H1 (cell line): ENCODE data around the gene ISM1. TPM values are rescaled to one million over a fixed set of nuclear protein-coding genes. Genes with fewer than 3 reads are reported as not detected.
A peak's percentile ranks its signal among the peaks of the same experiment; 100 is the strongest.

ENCODE experiments used
- CTCF ChIA-PET: fragments of 300-600 bp; sonication (Branson Sonifier 250); formaldehyde crosslinking; loops from one replicate; lab custom pipeline; 2021; ENCODE audit not compliant: partially characterized antibody; lab: Charles Lee
- POLR2A ChIA-PET: fragments of 300-600 bp; sonication (Branson Sonifier 250); formaldehyde crosslinking; loops from one replicate; lab custom pipeline; 2021; ENCODE audit warnings: inconsistent platforms; ENCODE audit not compliant: partially characterized antibody; lab: Charles Lee
- DNase-seq, 2 experiments: peaks; one replicate each; pipeline versions ENCODE4 v3.0.0 to v3.0.0-alpha.2; 2010 to 2022; ENCODE audit warnings: low spot score in 2 of 2, low read depth in 1 of 2, mixed read lengths in 1 of 2
- FAIRE-seq: peaks from 2 replicates; lab custom pipeline; 2011; peaks lifted over from hg19 to GRCh38; lab: Jason Lieb, UNC
- H2AFZ ChIP-seq: 2 replicates; pipeline ENCODE4 v1.8.1; 2012; ENCODE audit warnings: low read length, inconsistent platforms
- H2AK5ac ChIP-seq: 2 replicates; pipeline ENCODE4 v1.6.1; 2013; ENCODE audit warnings: low read depth, low read length
- H2BK120ac ChIP-seq: replicated peaks from 2 replicates; pipeline ENCODE3; 2013; ENCODE audit warnings: low read depth, low read length, inconsistent platforms
- H2BK12ac ChIP-seq: 2 replicates; pipeline ENCODE4 v1.6.1; 2013; ENCODE audit warnings: low read depth, low read length
- H2BK15ac ChIP-seq: 2 replicates; pipeline ENCODE4 v1.6.1; 2013; ENCODE audit warnings: low read length
- H2BK20ac ChIP-seq: 2 replicates; pipeline ENCODE4 v1.6.1; 2013; ENCODE audit warnings: low read length
- H2BK5ac ChIP-seq: 2 replicates; pipeline ENCODE4 v1.6.1; 2013; ENCODE audit warnings: low read depth, low read length
- H3K14ac ChIP-seq: 2 replicates; pipeline ENCODE4 v1.6.1; 2013; ENCODE audit warnings: inconsistent platforms; ENCODE audit not compliant: insufficient read length
- H3K18ac ChIP-seq: 2 replicates; pipeline ENCODE4 v1.6.1; 2013; ENCODE audit warnings: low read length; ENCODE audit errors: extremely low read depth
- H3K23ac ChIP-seq: 2 replicates; pipeline ENCODE4 v1.6.1; 2013; ENCODE audit warnings: inconsistent platforms; ENCODE audit not compliant: insufficient read length
- H3K23me2 ChIP-seq: 2 replicates; pipeline ENCODE4 v1.6.1; 2013; ENCODE audit warnings: low read depth, low read length
- H3K27ac ChIP-seq: 2 replicates; pipeline ENCODE4 v1.6.1; 2011; ENCODE audit warnings: low read depth, low read length, inconsistent platforms
- H3K27me3 ChIP-seq, 4 experiments: replicated peaks in 1 of 4; 1 replicate in 1 of 4; 2 replicates in 3 of 4; pipeline versions ENCODE4 v1.6.1 to v1.8.1; 2011 to 2013; ENCODE audit warnings: low read length in 3 of 4, mild to moderate bottlenecking in 3 of 4, inconsistent platforms in 2 of 4, mixed read lengths in 2 of 4, moderate library complexity in 1 of 4; ENCODE audit not compliant: control insufficient read depth in 3 of 4, insufficient read depth in 3 of 4; ENCODE audit errors: extremely low read depth in 1 of 4
- H3K36me3 ChIP-seq, 4 experiments: 2 replicates each; pipeline versions ENCODE4 v1.6.1 to v1.8.1; 2011 to 2013; ENCODE audit warnings: mild to moderate bottlenecking in 4 of 4, low read length in 3 of 4, moderate library complexity in 2 of 4, control low read depth in 1 of 4, inconsistent platforms in 1 of 4; ENCODE audit not compliant: insufficient read depth in 4 of 4, control insufficient read depth in 2 of 4
- H3K4ac ChIP-seq: replicated peaks from 2 replicates; pipeline ENCODE3; 2013; ENCODE audit warnings: low read length, low read depth, mixed read lengths, inconsistent platforms; ENCODE audit not compliant: insufficient read length
- H3K4me1 ChIP-seq, 4 experiments: replicated peaks in 1 of 4; 1 replicate in 1 of 4; 2 replicates in 3 of 4; pipeline versions ENCODE4 v1.6.1 to v1.8.1; 2011 to 2013; ENCODE audit warnings: low read length in 3 of 4, inconsistent platforms in 2 of 4, mixed read lengths in 1 of 4; ENCODE audit not compliant: insufficient read depth in 4 of 4, control insufficient read depth in 3 of 4
- H3K4me2 ChIP-seq, 2 experiments: 2 replicates each; pipeline versions ENCODE4 v1.6.1 to v1.8.1; 2011 to 2013; ENCODE audit warnings: low read depth in 2 of 2, low read length in 2 of 2, control low read depth in 1 of 2, inconsistent platforms in 1 of 2, mild to moderate bottlenecking in 1 of 2; ENCODE audit not compliant: insufficient read depth in 1 of 2
- H3K4me3 ChIP-seq, 4 experiments: fragments of 200-600, 300-600 bp in 1 of 4; sonication (generic), shearing (Covaris generic), sonication (Bioruptor Twin) in 1 of 4; 2 replicates each; pipeline versions ENCODE4 v1.5.1 to v1.8.1; 2011 to 2016; ENCODE audit warnings: low read length in 4 of 4, low read depth in 3 of 4, control low read depth in 2 of 4, inconsistent platforms in 2 of 4, mild to moderate bottlenecking in 2 of 4, mixed read lengths in 1 of 4, moderate library complexity in 1 of 4; ENCODE audit not compliant: insufficient read depth in 2 of 4; ENCODE audit errors: extremely low read depth in 1 of 4
- H3K56ac ChIP-seq: replicated peaks from 2 replicates; pipeline ENCODE3; 2013; ENCODE audit warnings: low read depth, mild to moderate bottlenecking, mixed read lengths, low read length, inconsistent platforms; ENCODE audit not compliant: insufficient read length
- H3K79me1 ChIP-seq: 2 replicates; pipeline ENCODE4 v1.6.1; 2013; ENCODE audit warnings: low read depth, low read length, control low read depth
- H3K79me2 ChIP-seq, 2 experiments: 2 replicates each; pipeline versions ENCODE4 v1.6.1 to v1.8.1; 2012 to 2013; ENCODE audit warnings: low read length in 2 of 2, mild to moderate bottlenecking in 2 of 2, inconsistent platforms in 1 of 2; ENCODE audit not compliant: insufficient read depth in 2 of 2, control insufficient read depth in 1 of 2
- H3K9ac ChIP-seq, 4 experiments: replicated peaks in 1 of 4; 1 replicate in 1 of 4; 2 replicates in 3 of 4; pipeline versions ENCODE4 v1.6.1 to v1.8.1; 2011 to 2013; ENCODE audit warnings: low read depth in 3 of 4, low read length in 3 of 4, control low read depth in 2 of 4, mild to moderate bottlenecking in 2 of 4, moderate library complexity in 2 of 4, inconsistent platforms in 1 of 4; ENCODE audit errors: extremely low read depth in 1 of 4
- H3K9me3 ChIP-seq, 2 experiments: 2 replicates each; pipeline versions ENCODE4 v1.6.1 to v1.8.1; 2012 to 2013; ENCODE audit warnings: mild to moderate bottlenecking in 2 of 2, moderate library complexity in 2 of 2, control low read depth in 1 of 2, inconsistent platforms in 1 of 2, low read depth in 1 of 2, low read length in 1 of 2, mixed read lengths in 1 of 2; ENCODE audit not compliant: insufficient read depth in 2 of 2
- H4K20me1 ChIP-seq, 2 experiments: replicated peaks in 1 of 2; 2 replicates each; pipeline versions ENCODE3 to v1.8.1; 2011 to 2013; ENCODE audit warnings: inconsistent platforms in 2 of 2, low read length in 2 of 2, mild to moderate bottlenecking in 1 of 2; ENCODE audit not compliant: insufficient read depth in 2 of 2, control insufficient read depth in 1 of 2
- H4K5ac ChIP-seq: 2 replicates; pipeline ENCODE4 v1.6.1; 2013; ENCODE audit warnings: low read length, low read depth, mixed read lengths, inconsistent platforms; ENCODE audit not compliant: insufficient read length
- H4K8ac ChIP-seq: 2 replicates; pipeline ENCODE4 v1.8.0; 2013; ENCODE audit warnings: mild to moderate bottlenecking, moderate library complexity, low read length, inconsistent platforms; ENCODE audit not compliant: insufficient read depth; ENCODE audit errors: extremely low read depth
- H4K91ac ChIP-seq: replicated peaks from 2 replicates; pipeline ENCODE3; 2013; ENCODE audit warnings: low read length, mixed read lengths, inconsistent platforms; ENCODE audit not compliant: insufficient read length
- POU5F1 ChIP-seq: IDR thresholded peaks from 2 replicates; pipeline ENCODE4 v1.6.1; 2011; ENCODE audit warnings: low read depth, mild to moderate bottlenecking, low read length, moderate library complexity
- SUZ12 ChIP-seq: fragments of 200-600 bp; sonication (generic); IDR thresholded peaks from 2 replicates; pipeline ENCODE4 v1.6.1; 2012; ENCODE audit warnings: mild to moderate bottlenecking, inconsistent platforms, low read length, moderate library complexity, mixed read lengths
- WGBS, 2 experiments: shearing (Covaris generic) in 1 of 2; methylation state at CpG; one replicate each; pipeline versions ENCODE4 v1.1.6 to v1.1.7; 2013 to 2015; ENCODE audit warnings: low lambda C conversion rate in 2 of 2, mixed read lengths in 2 of 2, inconsistent platforms in 1 of 2, low coverage in 1 of 2, missing lambda C conversion rate in 1 of 2; ENCODE audit not compliant: insufficient replicate concordance in 2 of 2, insufficient coverage in 1 of 2, insufficient read length in 1 of 2; ENCODE audit errors: extremely low coverage in 1 of 2, missing lambda C conversion rate in 1 of 2; 5-methylcytosine and 5-hydroxymethylcytosine counted together
- polyA plus RNA-seq, 7 experiments: library from polyadenylated mRNA; depleted of rRNA in 3 of 7; stranded (reverse) in 5 of 7; unstranded in 2 of 7; fragments of >200 nt in 5 of 7; fragments of 200-250 nt in 2 of 7; gene quantifications; 1 replicate in 5 of 7; 2 replicates in 1 of 7; 4 replicates in 1 of 7; pipeline versions ENCODE4 v1.2.1 to v1.2.3, GENCODE V29; 2011 to 2013; ENCODE audit warnings: missing spikeins in 2 of 7, mixed read lengths in 2 of 7
- total RNA-seq: library from RNA; stranded (reverse); fragmentation: NEBNext Ultra II Directional; extraction: Animal tissue kit (Norgen Biotek cat#: 25700); gene quantifications from 2 replicates; pipeline ENCODE4 v1.2.1, GENCODE V29; 2021

Gene ISM1
- total and polyA plus RNA-seq, 2 of the 8 experiments (the other 6 are each of a cell fraction or from before 2014, with no cell fraction given), result 0.62 to 0.97 TPM

DNA sequence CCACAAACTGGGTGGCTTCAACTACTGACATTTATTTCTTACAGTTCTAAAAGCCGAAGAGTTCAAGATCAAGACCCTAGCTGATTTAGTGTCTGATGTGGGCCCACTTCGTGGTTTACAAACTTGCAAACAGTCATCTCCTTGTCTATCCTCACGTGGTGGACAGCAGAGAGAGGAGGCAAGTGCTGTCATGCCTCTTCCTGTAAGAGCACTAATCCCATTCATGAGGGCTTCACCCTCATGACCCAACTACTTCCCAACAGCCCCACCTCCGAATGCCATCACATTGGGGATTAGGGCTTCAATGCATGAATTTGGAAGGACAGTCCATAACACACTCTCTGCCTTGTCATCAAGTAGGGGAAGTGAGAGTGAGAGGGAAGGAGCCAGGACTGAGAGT is 15.6 kb upstream of the ISM1 start:
- H2BK5ac ChIP-seq, result no peak overlapping the region
- H2BK20ac ChIP-seq, result no peak overlapping the region
- H4K20me1 ChIP-seq, result no peaks in the 10 kb centered on the region
- H3K18ac ChIP-seq, result no peak overlapping the region
- no peak overlapping the region for H3K27ac ChIP-seq
- no peak overlapping the region for H4K91ac ChIP-seq
- H3K23me2 ChIP-seq, result peaks cover 4% of the 10 kb centered on the region
- H3K36me3 ChIP-seq, result no peaks in the 10 kb centered on the region
- no peak overlapping the region for H3K56ac ChIP-seq
- no peak overlapping the region for H3K4ac ChIP-seq
- no peak overlapping the region for H3K9ac ChIP-seq
- no peaks in the 10 kb centered on the region for H3K9me3 ChIP-seq
- H3K4me1 ChIP-seq, result peaks cover 0 to 7% (median 0%) of the 10 kb centered on the region in 4 experiments; a peak in 2 of 7 replicates
- no peak overlapping the region for H2AFZ ChIP-seq
- no peak overlapping the region for H2BK15ac ChIP-seq
- H3K14ac ChIP-seq, result no peak overlapping the region
- H4K8ac ChIP-seq, result no peak overlapping the region
- H4K5ac ChIP-seq, result no peak overlapping the region
- no peak overlapping the region for H2BK120ac ChIP-seq
- H3K4me3 ChIP-seq, result no peak overlapping the region
- no peak overlapping the region for H3K23ac ChIP-seq
- POLR2A ChIA-PET, result no interaction called here
- no peaks in the 10 kb centered on the region for H3K27me3 ChIP-seq
- 0 out of 2 replicates have a peak overlapping the region, but pooled peaks have one; percentile 5 for H2BK12ac ChIP-seq
- H2AK5ac ChIP-seq, result no peak overlapping the region
- H3K79me1 ChIP-seq, result no peaks in the 10 kb centered on the region
- 87% methylated on average over 4 of the region's 4 CpGs; no CpG with 5 or more reads in 1 of the 2 experiments for WGBS, 2 experiments
- FAIRE-seq (no peak), DNase-seq (no peak)
- H3K4me2 ChIP-seq, result no peak overlapping the region
- CTCF ChIA-PET, result interaction anchor here (0.9 to 2.0 kb wide), 3 partner anchors 11 to 341 kb away, joined by 3 to 6 read pairs (median 3); no protein-coding TSS in a partner anchor
- H3K79me2 ChIP-seq, result no peaks in the 10 kb centered on the region
- TF ChIP-seq SUZ12 (no peak), POU5F1 (no peak)
- TF ChIP-seq, all 59 proteins: peak for 0
